Endothelial cell of umbilical vein (primary cell): ENCODE data around the gene A1CF. TPM values are rescaled to one million over a fixed set of nuclear protein-coding genes. Genes with fewer than 3 reads are reported as not detected.

Source experiments
- BruUV-seq: library from RNA; stranded (reverse); fragments of 400-500 nt; replicated peaks from 2 replicates; lab custom pipeline; 2021; lab: Mats Ljungman, UMichigan
- CTCF ChIA-PET: fragments of 300-600, 350-600 bp; sonication (Branson Sonifier 250); formaldehyde crosslinking; loops from one replicate; lab custom pipeline; 2021; ENCODE audit warnings: antibody characterized with exemption, inconsistent platforms; lab: Charles Lee
- POLR2A ChIA-PET: fragments of 300-600, 350-600 bp; sonication (Branson Sonifier 250); formaldehyde crosslinking; loops from one replicate; lab custom pipeline; 2021; ENCODE audit warnings: antibody characterized with exemption, inconsistent platforms; lab: Charles Lee
- DNase-seq: peaks from one replicate; pipeline ENCODE4 v3.0.0-alpha.2; 2011; ENCODE audit warnings: low read depth, low spot score
- FAIRE-seq: peaks from 2 replicates; lab custom pipeline; 2011; peaks lifted over from hg19 to GRCh38; lab: Jason Lieb, UNC
- H2AFZ ChIP-seq: 2 replicates; pipeline ENCODE4 v1.6.0; 2012; ENCODE audit warnings: low read depth, low read length, control low read depth, inconsistent platforms
- H3K27ac ChIP-seq: 2 replicates; pipeline ENCODE4 v1.5.1; 2011; ENCODE audit warnings: low read depth, mild to moderate bottlenecking, control low read depth, low read length, moderate library complexity; ENCODE audit not compliant: insufficient read depth
- H3K27me3 ChIP-seq, 2 experiments: 2 replicates each; pipeline versions ENCODE4 v1.6.0 to v1.6.1; 2011; ENCODE audit warnings: low read length in 2 of 2, mixed read lengths in 1 of 2; ENCODE audit not compliant: control insufficient read depth in 2 of 2, insufficient read depth in 2 of 2
- H3K36me3 ChIP-seq, 2 experiments: 2 replicates in 1 of 2; 3 replicates in 1 of 2; pipeline ENCODE4 v1.5.1; 2011; ENCODE audit warnings: low read length in 2 of 2, mild to moderate bottlenecking in 1 of 2, moderate library complexity in 1 of 2; ENCODE audit not compliant: control insufficient read depth in 2 of 2, insufficient read depth in 2 of 2; ENCODE audit errors: extremely low read depth in 1 of 2
- H3K4me1 ChIP-seq: 3 replicates; pipeline ENCODE4 v1.5.1; 2011; ENCODE audit warnings: mild to moderate bottlenecking, low read length; ENCODE audit not compliant: control insufficient read depth, insufficient read depth; ENCODE audit errors: extremely low read depth
- H3K4me2 ChIP-seq: 2 replicates; pipeline ENCODE4 v1.6.1; 2011; ENCODE audit warnings: low read length, control low read depth, mixed read lengths; ENCODE audit not compliant: insufficient read depth
- H3K4me3 ChIP-seq, 3 experiments: fragments of 200-600 bp in 1 of 3; sonication (generic), shearing (Covaris generic) in 1 of 3; replicated peaks in 1 of 3; 2 replicates each; pipeline ENCODE4 v1.5.1; 2011 to 2016; ENCODE audit warnings: control low read depth in 3 of 3, low read length in 3 of 3, mild to moderate bottlenecking in 2 of 3, inconsistent platforms in 1 of 3, low read depth in 1 of 3, moderate library complexity in 1 of 3; ENCODE audit not compliant: insufficient read depth in 1 of 3
- H3K79me2 ChIP-seq: 2 replicates; pipeline ENCODE4 v1.6.0; 2012; ENCODE audit warnings: low read length, inconsistent platforms; ENCODE audit not compliant: control insufficient read depth, insufficient read depth
- H3K9ac ChIP-seq: replicated peaks from 2 replicates; pipeline ENCODE3; 2011; ENCODE audit warnings: low read length, control low read depth; ENCODE audit not compliant: insufficient read depth; ENCODE audit errors: extremely low read depth
- H3K9me1 ChIP-seq: replicated peaks from 3 replicates; pipeline ENCODE4 v1.6.0; 2011; ENCODE audit warnings: mild to moderate bottlenecking, low read length; ENCODE audit not compliant: control insufficient read depth, insufficient read depth; ENCODE audit errors: extremely low read depth
- H3K9me3 ChIP-seq: replicated peaks from 2 replicates; pipeline ENCODE4 v1.5.1; 2012; ENCODE audit warnings: low read length, inconsistent platforms; ENCODE audit not compliant: control insufficient read depth, insufficient read depth
- H4K20me1 ChIP-seq: replicated peaks from 2 replicates; pipeline ENCODE3; 2011; ENCODE audit warnings: mild to moderate bottlenecking, low read length; ENCODE audit not compliant: control insufficient read depth, insufficient read depth; ENCODE audit errors: extremely low read depth
- EZH2 ChIP-seq: IDR thresholded peaks from 2 replicates; pipeline ENCODE4 v1.6.1; 2012; ENCODE audit warnings: borderline replicate concordance, low read depth, mild to moderate bottlenecking, moderate library complexity, low read length, inconsistent platforms; ENCODE audit not compliant: severe bottlenecking
- FOS ChIP-seq: IDR thresholded peaks from 2 replicates; pipeline ENCODE4 v1.6.1; 2011; ENCODE audit warnings: mild to moderate bottlenecking, low read length, moderate library complexity, borderline replicate concordance; ENCODE audit not compliant: insufficient read depth
- GATA2 ChIP-seq: IDR thresholded peaks from 2 replicates; pipeline ENCODE4 v1.7.0; 2011; ENCODE audit warnings: low read depth, mild to moderate bottlenecking, moderate library complexity, mixed read lengths, low read length; ENCODE audit not compliant: insufficient read length, insufficient read depth
- JUN ChIP-seq: IDR thresholded peaks from 2 replicates; pipeline ENCODE4 v1.6.1; 2011; ENCODE audit warnings: borderline replicate concordance, low read depth; ENCODE audit not compliant: insufficient read length, insufficient read depth
- POLR2A ChIP-seq: IDR thresholded peaks from 2 replicates; pipeline ENCODE4 v1.6.1; 2012; ENCODE audit warnings: low read depth, mild to moderate bottlenecking, control low read depth, low read length
- POLR2AphosphoS5 ChIP-seq: IDR thresholded peaks from 2 replicates; pipeline ENCODE4 v1.6.1; 2012; ENCODE audit warnings: low read depth, mild to moderate bottlenecking, control low read depth, low read length, moderate library complexity; ENCODE audit not compliant: insufficient read depth
- dilution Hi-C: fragments of 300-500 bp; cut with MboI; formaldehyde crosslinking; loops from one replicate; pipeline ENCODE4 v1.15.0; 2019; ENCODE audit warnings: low sequenced_read_pairs; ENCODE audit not compliant: extremely low pct_ligation_motif_present
- intact Hi-C: fragments of 100-400 bp; cut with micrococcal nuclease; formaldehyde crosslinking; loops from one replicate; pipeline ENCODE4 v1.10.0; 2022
- polyA plus RNA-seq, 4 experiments: library from polyadenylated mRNA; depleted of rRNA in 3 of 4; stranded (reverse) in 3 of 4; unstranded in 1 of 4; fragments of >200 nt; gene quantifications; 2 replicates each; pipeline versions ENCODE4 v1.2.1 to v1.2.3, GENCODE V29; 2011 to 2012; ENCODE audit warnings: missing spikeins in 1 of 4
- total RNA-seq: library from RNA; stranded (reverse); gene quantifications from 2 replicates; pipeline ENCODE4 v1.2.3, GENCODE V29; 2021
- TF ChIP-seq, protein P1 (sequence below), 2 donors: IDR thresholded peaks; 1 replicate in 1 of 2; 2 replicates in 1 of 2; pipeline ENCODE4 v1.5.1; 2011; ENCODE audit warnings: low read length in 2 of 2, mild to moderate bottlenecking in 2 of 2, moderate library complexity in 2 of 2, control low read depth in 1 of 2, inconsistent platforms in 1 of 2, low read depth in 1 of 2; ENCODE audit not compliant: insufficient read depth in 1 of 2; ENCODE audit errors: extremely low read depth in 1 of 2

A1CF gene
- total and polyA plus RNA-seq, 2 donors (not counting 3 experiments of a cell fraction or from before 2014, with no cell fraction given) = not detected

DNA sequence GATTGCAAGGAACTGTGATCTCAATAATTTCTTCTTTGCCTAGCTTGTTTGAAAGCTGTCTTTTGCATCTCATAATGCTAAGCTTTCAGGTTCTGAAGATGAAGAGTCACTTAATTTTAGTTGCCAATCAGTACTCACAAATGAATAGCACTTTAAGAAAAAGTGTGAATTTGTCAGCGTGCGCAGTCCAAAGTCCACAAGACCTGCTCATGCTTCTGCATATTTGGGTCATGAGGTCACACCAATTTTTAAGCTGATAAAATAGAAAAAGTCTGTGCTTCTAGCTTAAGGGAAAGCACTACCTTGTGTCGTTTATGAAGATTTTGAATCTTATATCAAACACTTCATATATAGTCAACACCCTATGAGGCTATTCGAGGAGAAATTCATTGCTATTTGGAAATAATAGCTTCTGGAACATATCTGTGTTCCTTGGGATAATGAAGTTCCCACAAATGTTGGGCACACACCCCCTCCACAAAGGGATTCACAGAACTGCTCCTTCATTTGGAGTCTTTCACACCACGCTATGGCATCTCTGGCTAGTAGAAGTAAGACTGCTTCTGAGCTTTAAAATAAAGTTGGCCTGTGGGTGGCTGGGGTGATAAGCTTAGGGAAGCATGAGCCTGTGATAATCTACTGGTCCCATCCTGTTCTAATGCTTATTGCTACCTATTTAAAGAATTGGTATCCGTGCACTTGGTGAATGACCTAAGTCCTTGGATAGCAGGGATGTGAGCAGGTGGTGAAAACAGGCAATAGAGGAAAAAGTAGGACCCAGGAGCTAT lies 33.3 kb downstream of the A1CF start:
- Histone ChIP-seq H2AFZ (no peak overlapping the region), H3K9ac (no peak overlapping the region), H3K27me3 (peaks cover 0 to 4% of the 10 kb centered on the region in 2 experiments), H3K79me2 (no peaks in the 10 kb centered on the region), H3K9me3 (no peaks in the 10 kb centered on the region), H3K9me1 (no peaks in the 10 kb centered on the region), H3K36me3 (no peaks in the 10 kb centered on the region), H3K4me3 (no peak overlapping the region), H3K4me1 (peaks cover 7% of the 10 kb centered on the region), H3K27ac (no peak overlapping the region), H3K4me2 (no peak overlapping the region), H4K20me1 (no peaks in the 10 kb centered on the region)
- ChIA-PET CTCF (no interaction called here), POLR2A (no interaction called here)
- no peak for TF ChIP-seq GATA2
- TF ChIP-seq, protein P1, sequence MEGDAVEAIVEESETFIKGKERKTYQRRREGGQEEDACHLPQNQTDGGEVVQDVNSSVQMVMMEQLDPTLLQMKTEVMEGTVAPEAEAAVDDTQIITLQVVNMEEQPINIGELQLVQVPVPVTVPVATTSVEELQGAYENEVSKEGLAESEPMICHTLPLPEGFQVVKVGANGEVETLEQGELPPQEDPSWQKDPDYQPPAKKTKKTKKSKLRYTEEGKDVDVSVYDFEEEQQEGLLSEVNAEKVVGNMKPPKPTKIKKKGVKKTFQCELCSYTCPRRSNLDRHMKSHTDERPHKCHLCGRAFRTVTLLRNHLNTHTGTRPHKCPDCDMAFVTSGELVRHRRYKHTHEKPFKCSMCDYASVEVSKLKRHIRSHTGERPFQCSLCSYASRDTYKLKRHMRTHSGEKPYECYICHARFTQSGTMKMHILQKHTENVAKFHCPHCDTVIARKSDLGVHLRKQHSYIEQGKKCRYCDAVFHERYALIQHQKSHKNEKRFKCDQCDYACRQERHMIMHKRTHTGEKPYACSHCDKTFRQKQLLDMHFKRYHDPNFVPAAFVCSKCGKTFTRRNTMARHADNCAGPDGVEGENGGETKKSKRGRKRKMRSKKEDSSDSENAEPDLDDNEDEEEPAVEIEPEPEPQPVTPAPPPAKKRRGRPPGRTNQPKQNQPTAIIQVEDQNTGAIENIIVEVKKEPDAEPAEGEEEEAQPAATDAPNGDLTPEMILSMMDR (IDR thresholded peaks at IDR 0.05; ENCODE audit: extremely low read depth in 1 of 2, insufficient read depth in 1 of 2, low read depth in 1 of 2, low read length in 2 of 2) = no peak
- TF ChIP-seq POLR2A = no peak
- no peak for TF ChIP-seq FOS
- no peak for TF ChIP-seq POLR2AphosphoS5
- TF ChIP-seq EZH2 = no peak
- TF ChIP-seq JUN = no peak
- no peak for DNase-seq
- no TSS peak for BruUV-seq
- dilution Hi-C loops = no loop called here
- intact Hi-C loops = no loop called here
- no peak for FAIRE-seq
